ENCODE data around the gene NT5DC2. TPM values are rescaled to one million over a fixed set of nuclear protein-coding genes. Genes with fewer than 3 reads are reported as not detected.

Gene NT5DC2
- total RNA-seq, 1 experiment from 2014 or later: 212 TPM

DNA sequence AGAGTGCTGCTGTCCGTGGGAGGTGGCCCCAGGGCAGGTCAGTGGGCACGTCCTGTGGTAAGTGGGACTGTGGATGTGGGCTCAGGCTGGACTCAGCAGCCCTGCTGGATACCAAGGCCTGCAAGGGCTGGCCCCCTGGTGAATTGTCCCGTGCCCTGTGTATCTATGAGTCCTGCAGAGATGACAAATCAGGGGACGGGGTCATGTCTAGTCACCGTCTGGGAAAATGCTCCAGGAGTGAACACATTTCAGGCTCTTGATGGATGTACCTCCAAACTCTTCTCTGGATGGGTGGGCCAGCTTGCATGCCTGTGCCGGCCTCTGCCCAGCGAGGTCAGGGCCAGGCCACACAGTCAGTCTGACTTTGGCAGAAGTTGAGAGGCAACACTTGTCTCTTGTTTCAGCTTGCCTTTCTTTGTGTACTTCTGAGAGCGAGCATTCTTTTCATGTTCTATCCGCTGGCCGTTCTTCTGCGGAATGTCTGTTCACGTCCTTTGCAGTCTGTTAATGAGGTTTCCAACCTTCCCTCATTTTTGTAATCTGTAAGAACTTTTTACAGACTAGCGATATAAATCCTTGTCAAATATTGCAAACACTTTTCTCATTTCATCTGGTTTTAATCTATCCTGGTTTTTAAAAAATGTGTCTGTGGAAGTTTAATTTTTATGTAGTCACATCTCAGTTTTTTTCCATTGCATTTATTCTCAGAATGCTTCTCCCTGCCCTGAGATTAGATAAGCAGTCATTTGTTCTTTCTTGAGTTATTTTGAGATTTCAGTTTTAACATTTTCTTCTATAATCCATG is 49.9 kb downstream of the NT5DC2 start:
- Mint-ChIP-seq H3K36me3 (ENCODE audit: insufficient read depth, unreplicated experiment) (peaks cover 36% of the 10 kb centered on the region), H3K9me3 (ENCODE audit: unreplicated experiment) (no peaks in the 10 kb centered on the region), H3K4me1 (ENCODE audit: low read depth, unreplicated experiment) (no peaks in the 10 kb centered on the region), H3K4me3 (ENCODE audit: unreplicated experiment) (no peak overlapping the region), H3K27ac (ENCODE audit: unreplicated experiment) (no peak overlapping the region), H3K27me3 (ENCODE audit: insufficient read depth, unreplicated experiment) (no peaks in the 10 kb centered on the region)
- CTCF ChIA-PET: no interaction called here
- Histone ChIP-seq H3K27me3 (replicated peaks; ENCODE audit: control insufficient read depth, insufficient read depth, low read length) (no peaks in the 10 kb centered on the region), H3K4me3 (ENCODE audit: low read depth, low read length) (no peak overlapping the region), H3K9me3 (no peaks in the 10 kb centered on the region), H3K36me3 (ENCODE audit: control insufficient read depth, insufficient read depth, low read length) (peaks cover 1% of the 10 kb centered on the region), H3K4me1 (no peaks in the 10 kb centered on the region)
- BruUV-seq (replicated peaks): no TSS peak
- intact Hi-C loops (cut with micrococcal nuclease; ENCODE audit: unreplicated experiment): no loop called here
- POLR2A ChIA-PET: no interaction called here
- no peak for DNase-seq
- TF ChIP-seq, protein P1, sequence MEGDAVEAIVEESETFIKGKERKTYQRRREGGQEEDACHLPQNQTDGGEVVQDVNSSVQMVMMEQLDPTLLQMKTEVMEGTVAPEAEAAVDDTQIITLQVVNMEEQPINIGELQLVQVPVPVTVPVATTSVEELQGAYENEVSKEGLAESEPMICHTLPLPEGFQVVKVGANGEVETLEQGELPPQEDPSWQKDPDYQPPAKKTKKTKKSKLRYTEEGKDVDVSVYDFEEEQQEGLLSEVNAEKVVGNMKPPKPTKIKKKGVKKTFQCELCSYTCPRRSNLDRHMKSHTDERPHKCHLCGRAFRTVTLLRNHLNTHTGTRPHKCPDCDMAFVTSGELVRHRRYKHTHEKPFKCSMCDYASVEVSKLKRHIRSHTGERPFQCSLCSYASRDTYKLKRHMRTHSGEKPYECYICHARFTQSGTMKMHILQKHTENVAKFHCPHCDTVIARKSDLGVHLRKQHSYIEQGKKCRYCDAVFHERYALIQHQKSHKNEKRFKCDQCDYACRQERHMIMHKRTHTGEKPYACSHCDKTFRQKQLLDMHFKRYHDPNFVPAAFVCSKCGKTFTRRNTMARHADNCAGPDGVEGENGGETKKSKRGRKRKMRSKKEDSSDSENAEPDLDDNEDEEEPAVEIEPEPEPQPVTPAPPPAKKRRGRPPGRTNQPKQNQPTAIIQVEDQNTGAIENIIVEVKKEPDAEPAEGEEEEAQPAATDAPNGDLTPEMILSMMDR (IDR thresholded peaks at IDR 0.05; ENCODE audit: insufficient read depth in 1 of 2, low read depth in 1 of 2, low read length in 1 of 2, severe bottlenecking in 1 of 2, unreplicated experiment in 1 of 2): no peak

DNA sequence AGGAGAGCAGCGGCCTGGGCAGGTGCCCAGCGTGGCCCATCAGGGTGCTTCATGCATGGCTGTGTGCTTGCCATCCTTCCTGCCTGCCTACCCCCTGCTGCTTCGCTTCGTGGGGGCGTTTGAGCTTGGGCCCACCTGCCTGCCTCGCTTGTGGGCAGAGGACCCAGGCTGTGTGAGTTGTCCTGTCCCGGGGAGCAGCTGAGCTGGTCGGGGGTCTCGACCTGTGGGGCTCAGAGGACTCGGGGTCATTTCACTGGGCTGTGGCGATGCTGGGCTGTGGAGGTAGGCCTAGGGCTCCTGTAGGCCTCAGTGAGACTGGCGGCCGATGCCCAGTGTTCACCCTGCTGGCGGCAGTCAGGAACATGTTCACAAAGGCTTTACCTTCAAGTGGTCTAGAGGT is 50.6 kb downstream of the NT5DC2 start:
- H3K36me3 Mint-ChIP-seq (ENCODE audit: insufficient read depth, unreplicated experiment): peaks cover 33% of the 10 kb centered on the region
- no peaks in the 10 kb centered on the region; the same call in none of the 2 replicates for H3K36me3 ChIP-seq (ENCODE audit: control insufficient read depth, insufficient read depth, low read length)

DNA sequence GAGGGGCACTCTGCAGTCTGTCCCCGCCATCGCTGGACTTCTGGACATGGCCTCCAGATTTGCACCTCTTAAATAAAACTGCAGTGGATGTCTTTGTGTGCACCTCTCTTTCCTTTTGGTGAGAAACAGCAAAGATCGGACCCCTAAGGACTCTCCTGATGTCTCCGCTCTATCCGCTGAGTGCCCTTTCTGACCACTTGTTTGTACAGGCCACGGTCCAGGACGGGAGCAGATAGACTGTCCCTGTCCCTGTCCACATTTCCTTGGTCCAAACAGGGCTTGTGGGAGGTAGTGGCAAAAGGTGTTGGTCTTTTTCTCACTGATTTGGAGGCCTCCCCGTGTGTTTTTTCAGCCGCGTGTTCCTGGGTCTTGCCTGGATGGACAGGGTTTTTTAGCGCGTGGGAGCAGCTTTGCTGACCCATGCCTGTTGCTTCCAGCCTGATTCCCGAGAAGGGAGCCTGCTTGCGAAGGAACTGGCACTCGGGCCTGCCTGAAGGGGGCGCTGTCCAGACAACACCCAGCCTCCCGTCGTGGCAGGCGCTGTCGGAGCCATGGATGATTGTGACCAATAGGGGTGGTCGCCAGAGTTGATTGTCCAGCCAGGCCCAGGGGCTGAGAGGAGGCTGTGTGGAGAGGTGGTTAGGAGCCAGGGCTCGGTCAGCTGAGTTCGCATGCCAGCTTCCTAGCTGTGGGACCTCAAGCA is 51.7 kb downstream of the NT5DC2 start:
- BruUV-seq (replicated peaks): no TSS peak
- no peaks in the 10 kb centered on the region for H3K4me1 ChIP-seq
- H3K9me3 Mint-ChIP-seq (ENCODE audit: unreplicated experiment): no peaks in the 10 kb centered on the region
- no peak overlapping the region for H3K27ac Mint-ChIP-seq (ENCODE audit: unreplicated experiment)
- no peaks in the 10 kb centered on the region for H3K4me1 Mint-ChIP-seq (ENCODE audit: low read depth, unreplicated experiment)
- DNase-seq: peak in 1 of 2 experiments; percentile 27
- ChIA-PET POLR2A (interaction anchor here (0.5 kb wide), 1 partner anchor 15 kb away, joined by 10 read pairs; no protein-coding TSS in a partner anchor), CTCF (no interaction called here)
- intact Hi-C loops (cut with micrococcal nuclease; ENCODE audit: unreplicated experiment): no loop called here
- no peak overlapping the region for H3K4me3 Mint-ChIP-seq (ENCODE audit: unreplicated experiment)
- no peaks in the 10 kb centered on the region for H3K27me3 ChIP-seq (replicated peaks; ENCODE audit: control insufficient read depth, insufficient read depth, low read length)
- TF ChIP-seq, protein P1 (IDR thresholded peaks at IDR 0.05; ENCODE audit: insufficient read depth in 1 of 2, low read depth in 1 of 2, low read length in 1 of 2, severe bottlenecking in 1 of 2, unreplicated experiment in 1 of 2): peak; percentile 35 to 40
- peaks cover 2% of the 10 kb centered on the region for H3K36me3 ChIP-seq (ENCODE audit: control insufficient read depth, insufficient read depth, low read length)
- no peaks in the 10 kb centered on the region for H3K9me3 ChIP-seq
- H3K27me3 Mint-ChIP-seq (ENCODE audit: insufficient read depth, unreplicated experiment): no peaks in the 10 kb centered on the region
- H3K4me3 ChIP-seq (ENCODE audit: low read depth, low read length): no peak overlapping the region
- H3K36me3 Mint-ChIP-seq (ENCODE audit: insufficient read depth, unreplicated experiment): peaks cover 30% of the 10 kb centered on the region

More for the DNA sequence above, 50.6 kb downstream of the NT5DC2 start:
- DNase-seq: no peak
- no peaks in the 10 kb centered on the region for H3K27me3 Mint-ChIP-seq (ENCODE audit: insufficient read depth, unreplicated experiment)
- no peak overlapping the region for H3K27ac Mint-ChIP-seq (ENCODE audit: unreplicated experiment)
- no peaks in the 10 kb centered on the region for H3K4me1 Mint-ChIP-seq (ENCODE audit: low read depth, unreplicated experiment)
- ChIA-PET POLR2A (no interaction called here), CTCF (no interaction called here)
- Histone ChIP-seq H3K4me3 (ENCODE audit: low read depth, low read length) (no peak overlapping the region), H3K27me3 (replicated peaks; ENCODE audit: control insufficient read depth, insufficient read depth, low read length) (no peaks in the 10 kb centered on the region), H3K4me1 (no peaks in the 10 kb centered on the region), H3K9me3 (no peaks in the 10 kb centered on the region)
- TF ChIP-seq, protein P1 (IDR thresholded peaks at IDR 0.05; ENCODE audit: insufficient read depth in 1 of 2, low read depth in 1 of 2, low read length in 1 of 2, severe bottlenecking in 1 of 2, unreplicated experiment in 1 of 2): no peak
- intact Hi-C loops (cut with micrococcal nuclease; ENCODE audit: unreplicated experiment): no loop called here
- no TSS peak for BruUV-seq (replicated peaks)
- no peak overlapping the region for H3K4me3 Mint-ChIP-seq (ENCODE audit: unreplicated experiment)
- H3K9me3 Mint-ChIP-seq (ENCODE audit: unreplicated experiment): no peaks in the 10 kb centered on the region

Measured in Caco-2 (cell line).